K562 (cell line): Measurements from ENCODE around the gene FASN. TPM values are rescaled to one million over a fixed set of nuclear protein-coding genes. Genes with fewer than 3 reads are reported as not detected.

Experiments used
- ELF2 ChIP-seq: fragments of 250-450 bp; sonication (Bioruptor Pico); IDR thresholded peaks from 2 replicates; pipeline ENCODE4 v1.5.0; 2021; ENCODE audit warnings: mild to moderate bottlenecking
- EP400 ChIP-seq: fragments of 450-650 bp; IDR thresholded peaks from 2 replicates; pipeline ENCODE4 v1.6.1; 2017; ENCODE audit warnings: antibody characterized with exemption, mild to moderate bottlenecking, moderate library complexity
- GABPA ChIP-seq: fragments of 200-800 bp; sonication (Bioruptor generic); conservative IDR thresholded peaks from 2 replicates; pipeline ENCODE4 v1.6.1; 2016; ENCODE audit warnings: low read depth, missing genetic modification characterization, missing compliant biosample characterization
- HOMEZ ChIP-seq: fragments of 250-450 bp; sonication (Bioruptor Pico); IDR thresholded peaks from 2 replicates; pipeline ENCODE4 v1.4.0; 2020; ENCODE audit warnings: mild to moderate bottlenecking, moderate library complexity
- JUNB ChIP-seq: fragments of 450-650 bp; formaldehyde crosslinking; conservative IDR thresholded peaks from 2 replicates; pipeline ENCODE4 v1.4.0; 2020; ENCODE audit warnings: mild to moderate bottlenecking
- LCOR ChIP-seq: sonication (generic); formaldehyde crosslinking; IDR thresholded peaks from 2 replicates; pipeline ENCODE4 v1.8.0; 2022; ENCODE audit warnings: mild to moderate bottlenecking, missing genetic modification reagents
- NR2C2 ChIP-seq, 2 experiments: fragments of 200-800 bp in 1 of 2; sonication (Bioruptor generic) in 1 of 2; sonication (generic) in 1 of 2; formaldehyde crosslinking in 1 of 2; IDR thresholded peaks; 2 replicates each; pipeline versions ENCODE4 v1.6.1 to v1.8.0; 2016 to 2022; ENCODE audit warnings: mild to moderate bottlenecking in 1 of 2, missing compliant biosample characterization in 1 of 2, missing genetic modification characterization in 1 of 2, missing genetic modification reagents in 1 of 2
- PKNOX1 ChIP-seq: fragments of 450-650 bp; IDR thresholded peaks from 2 replicates; pipeline ENCODE4 v1.6.1; 2016
- POU5F1 ChIP-seq: fragments of 150-350 bp; IDR thresholded peaks from 2 replicates; pipeline ENCODE4 v1.6.1; 2014; ENCODE audit warnings: borderline replicate concordance, low read length, low read depth, mild to moderate bottlenecking; ENCODE audit not compliant: partially characterized antibody
- ZBTB17 ChIP-seq: fragments of 450-650 bp; formaldehyde crosslinking; IDR thresholded peaks from 2 replicates; pipeline ENCODE4 v1.4.0; 2020; ENCODE audit warnings: mild to moderate bottlenecking
- ZNF592 ChIP-seq: fragments of 450-650 bp; IDR thresholded peaks from 2 replicates; pipeline ENCODE4 v1.6.1; 2017; ENCODE audit warnings: antibody characterized with exemption, mild to moderate bottlenecking
- ZNF76 ChIP-seq: fragments of 250-450 bp; sonication (Bioruptor Pico); IDR thresholded peaks from 2 replicates; pipeline ENCODE4 v1.4.0; 2020; ENCODE audit warnings: mild to moderate bottlenecking, moderate library complexity, borderline replicate concordance
- polyA plus RNA-seq, 8 experiments: library from polyadenylated mRNA; depleted of rRNA in 4 of 8; stranded (reverse) in 5 of 8; unstranded in 3 of 8; fragments of >200 nt; fragmentation: Nextera tagmentation in 2 of 8; fragmentation: Illumina TruSeq in 1 of 8; extraction: Ambion mirVana in 2 of 8; extraction: Trizol in 1 of 8; gene quantifications; 2 replicates each; pipeline versions ENCODE4 v1.2.1 to v1.2.3, GENCODE V29; 2011 to 2014; ENCODE audit warnings: inconsistent platforms in 1 of 8, missing spikeins in 1 of 8
- total RNA-seq, 7 experiments: library from RNA; depleted of rRNA in 6 of 7; stranded (reverse); fragments of >200 nt in 6 of 7; fragmentation: Illumina TruSeq in 2 of 7; extraction: Trizol in 2 of 7; gene quantifications; 2 replicates each; pipeline versions ENCODE4 v1.2.1 to v1.2.3, GENCODE V29; 2011 to 2021; ENCODE audit warnings: low replicate concordance in 1 of 7
- TF ChIP-seq, protein P1 (sequence below): sonication (generic); formaldehyde crosslinking; IDR thresholded peaks from 2 replicates; pipeline ENCODE4 v1.8.0; 2022; ENCODE audit warnings: missing genetic modification reagents, mild to moderate bottlenecking, moderate library complexity, borderline replicate concordance
- TF ChIP-seq, protein P2 (sequence below): fragments of 450-650 bp; IDR thresholded peaks from 2 replicates; pipeline ENCODE4 v1.6.1; 2018; ENCODE audit not compliant: partially characterized antibody

FASN gene
- total and polyA plus RNA-seq, 9 of the 15 experiments (the other 6 are each of a cell fraction or from before 2014, with no cell fraction given), result 0.15 to 663 (median 49.9) TPM

DNA sequence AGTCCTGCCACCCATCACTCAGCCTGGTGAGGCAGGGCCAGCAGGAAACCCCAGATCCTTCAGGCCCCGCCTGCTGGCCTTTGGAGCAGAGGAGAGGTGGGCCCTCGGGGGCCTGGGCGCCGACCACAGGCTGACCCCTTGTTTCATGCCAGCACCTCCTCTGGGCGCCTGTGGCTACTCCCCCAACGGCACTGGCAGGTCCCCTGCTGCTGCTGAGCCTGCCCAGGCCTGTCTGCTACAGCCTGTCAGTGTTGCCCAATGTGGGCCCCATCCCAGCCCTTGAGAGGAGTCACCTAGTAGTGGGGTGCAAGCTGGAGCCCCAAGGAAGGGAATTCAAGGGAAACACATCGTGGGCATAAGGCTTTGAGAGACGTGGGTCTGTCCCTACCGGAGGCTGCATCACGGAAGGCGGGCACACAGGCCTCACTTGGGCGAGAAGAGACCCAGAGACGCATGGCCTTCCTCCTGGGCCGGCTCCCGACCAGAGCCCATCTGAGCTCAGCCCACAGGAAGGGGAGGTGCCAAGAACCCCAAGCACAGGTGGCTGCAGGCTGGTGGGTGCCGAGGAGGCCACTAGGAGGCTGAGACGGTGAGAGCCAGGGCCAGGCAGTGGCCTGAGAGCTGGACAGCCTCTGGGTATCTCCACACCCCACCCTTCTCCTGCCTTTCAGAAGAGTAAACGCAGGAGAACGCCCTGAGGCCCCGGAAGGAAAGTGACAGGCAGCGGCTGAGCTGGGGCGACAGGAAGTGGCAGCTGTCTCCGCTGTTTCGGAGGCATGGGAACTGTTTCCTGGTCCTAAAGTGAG is 8.0 kb upstream of the FASN start (continued):
- TF ChIP-seq ZNF592 (no peak), HOMEZ (CRISPR knock-in tag) (no peak), ZBTB17 (CRISPR knock-in tag) (peak; percentile 38; the same call in 1 of the 2 replicates), ZNF76 (no peak), JUNB (CRISPR knock-in tag) (no peak), LCOR (CRISPR knock-in tag) (no peak), POU5F1 (no peak), EP400 (no peak), PKNOX1 (0 out of 2 replicates have a peak, but pooled peaks have one; percentile 15), GABPA (tag) (peak; percentile 84), ELF2 (CRISPR knock-in tag) (no peak), NR2C2 (CRISPR knock-in tag; IDR thresholded peaks at IDR 0.05) (no peak), NR2C2 (tag; IDR thresholded peaks at IDR 0.05) (peak; percentile 52; the same call in 1 of the 2 replicates)
- TF ChIP-seq, protein P1, sequence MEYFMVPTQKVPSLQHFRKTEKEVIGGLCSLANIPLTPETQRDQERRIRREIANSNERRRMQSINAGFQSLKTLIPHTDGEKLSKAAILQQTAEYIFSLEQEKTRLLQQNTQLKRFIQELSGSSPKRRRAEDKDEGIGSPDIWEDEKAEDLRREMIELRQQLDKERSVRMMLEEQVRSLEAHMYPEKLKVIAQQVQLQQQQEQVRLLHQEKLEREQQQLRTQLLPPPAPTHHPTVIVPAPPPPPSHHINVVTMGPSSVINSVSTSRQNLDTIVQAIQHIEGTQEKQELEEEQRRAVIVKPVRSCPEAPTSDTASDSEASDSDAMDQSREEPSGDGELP (CRISPR knock-in tag), result peak; percentile 33; the same call in 1 of the 2 replicates
- TF ChIP-seq, protein P2, sequence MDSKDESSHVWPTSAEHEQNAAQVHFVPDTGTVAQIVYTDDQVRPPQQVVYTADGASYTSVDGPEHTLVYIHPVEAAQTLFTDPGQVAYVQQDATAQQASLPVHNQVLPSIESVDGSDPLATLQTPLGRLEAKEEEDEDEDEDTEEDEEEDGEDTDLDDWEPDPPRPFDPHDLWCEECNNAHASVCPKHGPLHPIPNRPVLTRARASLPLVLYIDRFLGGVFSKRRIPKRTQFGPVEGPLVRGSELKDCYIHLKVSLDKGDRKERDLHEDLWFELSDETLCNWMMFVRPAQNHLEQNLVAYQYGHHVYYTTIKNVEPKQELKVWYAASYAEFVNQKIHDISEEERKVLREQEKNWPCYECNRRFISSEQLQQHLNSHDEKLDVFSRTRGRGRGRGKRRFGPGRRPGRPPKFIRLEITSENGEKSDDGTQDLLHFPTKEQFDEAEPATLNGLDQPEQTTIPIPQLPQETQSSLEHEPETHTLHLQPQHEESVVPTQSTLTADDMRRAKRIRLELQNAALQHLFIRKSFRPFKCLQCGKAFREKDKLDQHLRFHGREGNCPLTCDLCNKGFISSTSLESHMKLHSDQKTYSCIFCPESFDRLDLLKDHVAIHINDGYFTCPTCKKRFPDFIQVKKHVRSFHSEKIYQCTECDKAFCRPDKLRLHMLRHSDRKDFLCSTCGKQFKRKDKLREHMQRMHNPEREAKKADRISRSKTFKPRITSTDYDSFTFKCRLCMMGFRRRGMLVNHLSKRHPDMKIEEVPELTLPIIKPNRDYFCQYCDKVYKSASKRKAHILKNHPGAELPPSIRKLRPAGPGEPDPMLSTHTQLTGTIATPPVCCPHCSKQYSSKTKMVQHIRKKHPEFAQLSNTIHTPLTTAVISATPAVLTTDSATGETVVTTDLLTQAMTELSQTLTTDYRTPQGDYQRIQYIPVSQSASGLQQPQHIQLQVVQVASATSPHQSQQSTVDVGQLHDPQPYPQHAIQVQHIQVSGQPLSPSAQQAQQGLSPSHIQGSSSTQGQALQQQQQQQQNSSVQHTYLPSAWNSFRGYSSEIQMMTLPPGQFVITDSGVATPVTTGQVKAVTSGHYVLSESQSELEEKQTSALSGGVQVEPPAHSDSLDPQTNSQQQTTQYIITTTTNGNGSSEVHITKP, result no peak
